Activated T-cell treated with anti-CD3 and anti-CD28 coated beads, Interleukin-2, amount 50 U/mL, for 4 hours (primary cell): ENCODE data around the gene SLU7. TPM values are rescaled to one million over a fixed set of nuclear protein-coding genes. Genes with fewer than 3 reads are reported as not detected.
A peak's percentile ranks its signal among the peaks of the same experiment; 100 is the strongest.
"Not testable (repeated sequence)": the region's sequence is repeated elsewhere in the genome, so short reads cannot be mapped to it uniquely, and the experiment has no call there.

Experiments
- ATAC-seq, 2 donors: fragments of 200-7000 bp; cut with Tn5 transposase; one replicate each; pipeline ENCODE4 v1.10.0; 2021
- DNase-seq: peaks from one replicate; pipeline ENCODE4 v3.0.0-alpha.2; 2020
- H3K27me3 Mint-ChIP-seq: one replicate; pipeline ENCODE4 v1.8.0; 2021; ENCODE audit warnings: low read depth, mixed read lengths
- H3K36me3 Mint-ChIP-seq: one replicate; pipeline ENCODE4 v1.8.0; 2022; ENCODE audit warnings: mixed read lengths; ENCODE audit not compliant: insufficient read depth
- H3K4me1 Mint-ChIP-seq: one replicate; pipeline ENCODE4 v1.8.0; 2021; ENCODE audit warnings: low read depth, mixed read lengths
- H3K4me3 Mint-ChIP-seq: one replicate; pipeline ENCODE4 v1.8.0; 2021; ENCODE audit warnings: mild to moderate bottlenecking, moderate library complexity, mixed read lengths
- H3K9me3 Mint-ChIP-seq: one replicate; pipeline ENCODE4 v1.8.0; 2021; ENCODE audit warnings: mixed read lengths
- total RNA-seq, 3 donors: library from RNA; stranded (reverse); gene quantifications; one replicate each; pipeline ENCODE4 v1.2.1, GENCODE V29; 2021

SLU7 gene
- total RNA-seq, 3 donors from 2014 or later: 33.2 to 48.3 (median 44.9) TPM

DNA sequence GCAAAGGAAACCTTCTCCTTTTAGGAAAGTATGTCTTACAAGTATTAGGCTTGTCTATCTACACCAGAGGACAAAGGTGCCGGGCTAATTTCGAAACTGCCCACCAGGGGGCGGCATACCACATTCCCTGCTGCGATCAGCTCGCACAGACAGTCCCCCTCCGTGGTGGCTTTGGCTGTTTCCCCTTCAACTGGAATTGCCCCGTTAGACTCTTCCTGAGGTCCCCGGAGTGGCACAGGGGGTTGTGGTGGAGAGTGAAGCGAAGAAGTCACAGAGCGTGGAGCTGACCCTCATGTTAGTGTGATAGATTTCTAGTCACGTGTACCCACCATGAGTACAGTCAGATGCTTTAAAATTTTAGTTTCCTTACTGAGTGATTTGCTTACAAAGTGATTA lies 20.3 kb upstream of the SLU7 start:
- Mint-ChIP-seq H3K9me3 (no peaks in the 10 kb centered on the region), H3K36me3 (no peaks in the 10 kb centered on the region), H3K4me1 (peaks cover 21% of the 10 kb centered on the region), H3K27me3 (peaks cover 3% of the 10 kb centered on the region), H3K4me3 (peak overlapping the region; percentile 84)
- peak; percentile 84 to 88 for ATAC-seq
- peak; percentile 92 for DNase-seq

DNA sequence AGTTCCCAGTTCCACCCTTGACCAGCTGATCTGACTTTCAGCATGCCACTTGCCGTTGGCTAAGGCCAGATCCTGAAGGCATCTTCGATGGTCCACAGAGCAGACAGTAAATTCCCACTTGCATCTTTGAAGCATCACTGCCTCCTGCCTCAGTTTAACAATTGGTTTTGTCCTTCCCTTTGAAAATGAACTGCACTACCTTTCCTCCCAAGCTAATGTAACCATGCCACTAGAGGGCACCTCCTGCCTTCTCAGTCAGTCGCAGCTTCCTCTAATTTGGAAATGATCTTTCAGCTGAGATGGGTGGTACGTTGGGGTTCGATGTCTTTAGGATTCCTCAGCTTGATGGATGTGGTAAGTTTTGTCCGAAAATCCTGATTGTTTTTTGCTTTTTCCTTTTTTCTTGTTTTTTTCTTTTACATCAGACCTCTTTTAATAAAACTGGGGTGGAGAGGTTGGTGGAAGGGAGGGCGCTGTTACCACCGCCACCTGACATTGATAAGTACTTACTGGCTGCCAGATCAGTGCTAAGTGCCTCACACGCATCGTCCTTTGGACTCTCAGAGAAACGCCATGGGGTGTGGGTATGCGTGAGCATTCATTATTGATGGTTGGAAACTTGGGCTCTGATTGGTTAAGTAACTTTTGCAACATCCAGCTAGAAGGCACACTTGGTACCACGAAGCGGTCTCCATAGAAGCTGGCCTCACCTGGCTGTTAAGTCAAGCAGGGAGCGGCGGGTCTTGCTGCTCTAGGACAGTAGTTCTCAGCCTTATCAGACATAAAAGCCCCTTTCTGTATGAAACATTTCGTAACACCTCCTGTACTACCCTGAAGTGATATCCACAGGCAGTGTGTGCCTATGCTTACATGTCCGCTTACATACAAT lies 19.7 kb upstream of the SLU7 start:
- Mint-ChIP-seq H3K4me1 (peaks cover 23% of the 10 kb centered on the region), H3K27me3 (peaks cover 3% of the 10 kb centered on the region), H3K36me3 (no peaks in the 10 kb centered on the region), H3K9me3 (no peaks in the 10 kb centered on the region), H3K4me3 (peak overlapping the region; percentile 84)
- ATAC-seq: peak; percentile 65 to 70
- DNase-seq: peak; percentile 47

DNA sequence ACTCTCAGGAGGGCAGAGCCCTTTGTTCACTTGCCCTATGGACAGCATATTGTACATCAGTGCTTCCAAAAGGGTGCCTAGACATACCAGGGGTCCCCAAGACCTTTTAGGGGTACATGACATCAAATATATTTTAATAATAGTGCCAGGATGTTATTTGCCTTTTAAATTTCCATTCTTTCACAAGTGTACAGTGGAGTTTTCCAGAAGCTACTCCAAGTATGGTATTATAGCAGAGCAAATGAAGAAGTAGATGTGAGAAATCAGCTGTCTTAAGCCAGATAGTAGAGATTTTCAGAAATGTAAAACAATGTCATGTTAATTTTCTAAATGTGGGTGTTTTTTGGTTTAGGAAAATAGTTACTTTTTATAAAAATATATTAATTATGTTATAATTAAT lies 18.4 kb upstream of the SLU7 start:
- H3K4me3 Mint-ChIP-seq: no peak overlapping the region
- H3K9me3 Mint-ChIP-seq: no peaks in the 10 kb centered on the region
- H3K4me1 Mint-ChIP-seq: peaks cover 23% of the 10 kb centered on the region
- H3K36me3 Mint-ChIP-seq: no peaks in the 10 kb centered on the region
- ATAC-seq (no peak), DNase-seq (no peak)
- peaks cover 3% of the 10 kb centered on the region for H3K27me3 Mint-ChIP-seq

DNA sequence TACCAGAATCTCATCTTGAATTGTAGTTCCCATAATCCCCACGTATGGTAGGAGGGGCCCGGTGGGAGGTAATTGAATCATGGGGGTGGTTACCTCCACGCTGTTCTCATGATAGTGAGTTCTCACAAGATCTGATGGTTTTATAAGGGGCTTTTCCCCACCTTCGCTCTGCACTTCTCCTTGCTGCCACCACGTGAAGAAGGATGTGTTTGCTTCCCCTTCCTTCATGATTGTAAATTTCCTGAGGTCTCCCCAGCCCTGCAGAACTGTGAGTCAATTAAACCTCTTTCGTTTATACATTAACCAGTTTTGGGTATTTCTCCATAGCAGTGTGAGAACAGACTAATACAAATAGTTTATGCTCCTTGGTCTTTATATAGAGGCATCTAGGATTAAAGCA lies 17.8 kb upstream of the SLU7 start:
- peaks cover 23% of the 10 kb centered on the region for H3K4me1 Mint-ChIP-seq
- not testable (repeated sequence) for H3K4me3 Mint-ChIP-seq, H3K27me3 Mint-ChIP-seq, H3K9me3 Mint-ChIP-seq, H3K36me3 Mint-ChIP-seq, ATAC-seq, DNase-seq

DNA sequence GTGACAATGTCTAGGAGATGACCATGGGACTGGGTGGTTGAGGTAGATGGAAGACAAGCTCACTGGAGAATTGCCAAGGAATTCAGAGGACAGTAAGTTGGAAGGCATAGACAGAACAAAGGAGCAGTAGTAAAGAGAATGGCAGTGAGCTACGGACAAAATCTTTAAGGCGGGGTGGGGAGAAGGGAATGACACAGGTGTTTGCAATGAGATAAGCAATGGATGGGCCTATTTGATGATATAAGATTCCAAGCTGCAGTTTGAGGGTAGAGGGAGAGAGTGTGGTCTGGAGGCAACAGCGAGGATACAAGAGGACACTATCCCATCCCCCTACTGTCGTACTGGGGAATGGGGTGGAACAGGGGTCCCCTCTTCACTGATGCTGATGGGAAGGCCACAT lies 17.1 kb upstream of the SLU7 start:
- H3K27me3 Mint-ChIP-seq: peaks cover 3% of the 10 kb centered on the region
- H3K9me3 Mint-ChIP-seq: no peaks in the 10 kb centered on the region
- ATAC-seq: no peak
- DNase-seq: no peak
- no peak overlapping the region for H3K4me3 Mint-ChIP-seq
- H3K36me3 Mint-ChIP-seq: no peaks in the 10 kb centered on the region
- peaks cover 17% of the 10 kb centered on the region for H3K4me1 Mint-ChIP-seq

DNA sequence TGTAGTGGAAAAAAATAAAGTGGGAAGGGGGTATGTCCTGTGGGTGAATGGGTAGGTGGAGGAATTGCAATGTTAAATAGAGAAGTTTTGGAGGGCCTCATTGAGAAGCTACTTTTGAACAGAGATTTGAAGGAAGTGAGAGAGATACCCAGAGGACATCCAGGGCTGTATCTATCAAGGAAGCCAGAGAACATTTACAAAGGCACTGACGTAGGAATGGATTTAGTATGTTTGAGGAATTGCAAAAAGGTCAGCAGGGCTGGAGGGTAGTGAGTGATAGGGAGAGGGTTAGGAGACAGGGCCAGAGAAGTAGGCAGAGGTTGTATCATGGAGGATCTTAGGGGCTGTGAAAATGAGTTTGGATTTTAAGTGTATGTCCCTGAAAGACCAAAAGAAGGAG lies 16.7 kb upstream of the SLU7 start:
- H3K27me3 Mint-ChIP-seq: peaks cover 3% of the 10 kb centered on the region
- ATAC-seq (no peak), DNase-seq (no peak)
- H3K9me3 Mint-ChIP-seq: no peaks in the 10 kb centered on the region
- peaks cover 17% of the 10 kb centered on the region for H3K4me1 Mint-ChIP-seq
- H3K36me3 Mint-ChIP-seq: no peaks in the 10 kb centered on the region
- no peak overlapping the region for H3K4me3 Mint-ChIP-seq

DNA sequence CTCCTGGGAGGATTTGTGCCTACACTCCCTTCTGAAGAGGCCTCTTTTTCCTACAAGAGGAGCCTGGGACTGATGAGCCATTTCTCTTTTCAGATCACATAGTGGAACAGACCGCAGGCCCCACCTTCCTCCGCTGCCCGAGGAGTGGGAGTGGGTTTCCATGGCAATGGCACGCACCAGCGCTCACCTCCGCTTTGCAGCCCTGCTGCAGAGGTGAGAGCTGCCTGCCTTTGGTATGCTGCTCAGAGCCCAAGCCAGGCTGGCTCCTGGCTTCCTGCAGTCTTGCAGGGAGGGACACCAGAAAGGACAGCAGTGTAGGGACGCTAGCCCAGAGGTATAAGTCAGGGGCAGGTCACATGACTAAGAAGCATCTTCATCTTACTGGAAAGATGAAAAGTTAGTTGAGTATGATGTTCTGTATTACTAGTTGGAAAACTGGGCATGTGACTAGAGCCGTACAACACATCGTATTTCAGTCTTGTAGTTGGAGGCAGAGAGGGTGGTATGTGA lies 15.2 kb upstream of the SLU7 start:
- H3K27me3 Mint-ChIP-seq: peaks cover 3% of the 10 kb centered on the region
- H3K4me3 Mint-ChIP-seq: no peak overlapping the region
- no peaks in the 10 kb centered on the region for H3K9me3 Mint-ChIP-seq
- peaks cover 2% of the 10 kb centered on the region for H3K36me3 Mint-ChIP-seq
- H3K4me1 Mint-ChIP-seq: peaks cover 9% of the 10 kb centered on the region
- DNase-seq (no peak), ATAC-seq (no peak)

DNA sequence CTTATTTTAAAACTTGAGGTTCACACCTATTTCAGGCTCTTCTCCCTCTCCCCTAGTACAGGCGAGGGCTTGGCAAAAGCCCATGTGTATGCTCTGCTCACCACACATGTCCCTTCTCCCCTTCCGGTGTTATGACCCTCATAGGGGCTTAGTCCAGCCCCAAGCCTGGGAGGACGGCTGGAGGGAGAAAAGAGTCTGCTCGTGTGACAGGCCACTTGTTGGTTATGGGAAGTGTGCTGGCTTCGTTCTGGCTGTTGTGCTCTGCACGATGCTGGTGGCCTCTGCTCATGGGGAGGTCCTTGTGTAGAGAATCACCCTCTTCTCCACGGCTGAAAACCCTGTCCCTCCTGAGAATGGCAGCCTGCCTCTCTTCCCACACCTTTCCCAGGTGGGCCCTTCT lies 13.9 kb upstream of the SLU7 start:
- DNase-seq (no peak), ATAC-seq (no peak)
- Mint-ChIP-seq H3K27me3 (peaks cover 3% of the 10 kb centered on the region), H3K9me3 (no peaks in the 10 kb centered on the region), H3K4me1 (peaks cover 6% of the 10 kb centered on the region), H3K36me3 (peaks cover 2% of the 10 kb centered on the region), H3K4me3 (no peak overlapping the region)

DNA sequence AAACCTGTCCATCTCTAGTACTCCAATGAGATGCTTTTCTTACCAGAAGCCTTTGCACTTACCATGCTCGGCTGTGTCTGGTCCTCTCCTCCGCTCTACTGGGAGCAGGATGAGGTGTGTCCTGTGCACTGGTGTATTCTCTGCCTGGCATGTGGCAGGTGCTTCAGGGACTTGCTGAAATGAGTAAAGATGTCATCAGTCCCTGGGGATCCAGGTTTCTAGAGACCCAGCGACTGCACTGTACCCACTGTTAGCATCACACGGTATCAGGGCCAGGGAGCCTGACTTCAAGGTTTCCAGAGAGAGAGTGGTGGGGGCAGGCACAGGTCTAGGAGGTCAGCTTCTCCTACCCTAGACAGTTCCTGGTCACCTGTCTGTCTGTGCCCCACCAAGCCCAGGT lies 13.3 kb upstream of the SLU7 start:
- peaks cover 6% of the 10 kb centered on the region for H3K4me1 Mint-ChIP-seq
- peaks cover 3% of the 10 kb centered on the region for H3K27me3 Mint-ChIP-seq
- no peaks in the 10 kb centered on the region for H3K9me3 Mint-ChIP-seq
- H3K4me3 Mint-ChIP-seq: no peak overlapping the region
- DNase-seq (no peak), ATAC-seq (no peak)
- peaks cover 2% of the 10 kb centered on the region for H3K36me3 Mint-ChIP-seq

DNA sequence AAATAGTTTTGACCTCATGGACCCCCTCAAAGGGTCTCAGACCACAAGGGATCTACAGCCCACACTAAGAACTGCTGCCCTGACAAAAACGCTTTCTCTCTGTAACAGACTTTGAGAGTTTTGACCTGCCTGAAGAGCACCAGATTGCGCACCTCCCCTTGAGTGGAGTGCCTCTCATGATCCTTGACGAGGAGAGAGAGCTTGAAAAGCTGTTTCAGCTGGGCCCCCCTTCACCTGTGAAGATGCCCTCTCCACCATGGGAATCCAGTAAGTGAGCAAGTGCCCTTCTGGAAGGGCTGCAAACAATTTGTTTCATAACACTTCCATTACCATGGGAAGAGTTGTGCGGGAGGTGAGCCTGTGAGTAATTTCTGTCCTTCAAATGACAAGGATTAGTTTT lies 8.7 kb upstream of the SLU7 start:
- no peak for DNase-seq
- peaks cover 8% of the 10 kb centered on the region for H3K36me3 Mint-ChIP-seq
- H3K27me3 Mint-ChIP-seq: no peaks in the 10 kb centered on the region
- no peak for ATAC-seq
- peaks cover 31% of the 10 kb centered on the region for H3K4me1 Mint-ChIP-seq
- no peaks in the 10 kb centered on the region for H3K9me3 Mint-ChIP-seq
- no peak overlapping the region for H3K4me3 Mint-ChIP-seq

DNA sequence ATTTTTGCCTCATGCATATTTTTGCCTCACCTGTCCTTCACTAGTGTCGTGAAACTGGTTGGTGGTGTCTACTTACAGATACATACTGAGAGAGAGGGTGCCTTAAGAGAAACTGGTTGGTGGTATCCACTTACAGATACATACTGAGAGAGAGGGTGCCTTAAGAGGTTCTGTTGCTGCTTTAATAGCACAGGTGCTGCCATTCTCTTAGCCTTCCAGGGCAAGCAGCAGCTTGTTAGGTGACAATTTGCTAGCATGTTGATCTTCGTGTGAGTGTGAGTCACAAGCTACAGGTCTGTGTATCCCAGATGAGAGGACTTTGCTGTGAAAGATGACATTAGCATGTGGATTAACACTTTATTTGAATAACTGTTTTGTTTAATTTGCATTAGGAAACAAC lies 4.2 kb upstream of the SLU7 start:
- ATAC-seq (no peak), DNase-seq (no peak)
- H3K36me3 Mint-ChIP-seq: peaks cover 7% of the 10 kb centered on the region
- peak overlapping the region; percentile 94 for H3K4me3 Mint-ChIP-seq
- peaks cover 69% of the 10 kb centered on the region for H3K4me1 Mint-ChIP-seq
- no peaks in the 10 kb centered on the region for H3K9me3 Mint-ChIP-seq
- no peaks in the 10 kb centered on the region for H3K27me3 Mint-ChIP-seq

DNA sequence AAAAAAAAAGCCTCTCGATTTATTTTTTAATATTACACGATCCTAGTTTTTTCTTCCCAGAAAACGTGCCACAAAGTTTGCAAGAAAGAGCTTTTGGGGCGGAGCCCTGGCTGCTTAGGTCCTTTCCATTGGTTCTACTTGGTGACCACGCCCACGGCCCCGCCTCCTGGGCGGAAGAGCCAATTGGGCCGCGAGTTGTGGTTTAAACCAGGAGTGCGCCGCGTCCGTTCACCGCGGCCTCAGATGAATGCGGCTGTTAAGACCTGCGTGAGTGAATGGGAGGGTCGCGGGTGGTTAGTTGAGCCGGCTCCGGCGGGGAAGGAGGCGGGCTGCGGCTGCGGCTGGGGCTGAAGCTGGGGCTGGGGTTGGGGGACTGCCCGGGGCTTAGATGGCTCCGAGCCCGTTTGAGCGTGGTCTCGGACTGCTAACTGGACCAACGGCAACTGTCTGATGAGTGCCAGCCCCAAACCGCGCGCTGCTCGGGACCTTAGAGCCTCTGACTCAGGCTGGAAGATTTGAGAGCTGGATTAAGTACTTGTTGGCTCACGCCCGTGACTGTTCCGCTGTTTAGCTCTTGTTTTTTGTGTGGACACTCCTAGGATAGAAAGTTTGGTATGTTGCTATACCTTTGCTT lies 2.9 kb upstream of the SLU7 start, which contains the start of gene PTTG1:
PTTG1 (plus strand) TSS at position 231 of the 634 bp plus-strand sequence. CDS start 458 bp downstream, outside the sequence.
- Mint-ChIP-seq H3K36me3 (peaks cover 13% of the 10 kb centered on the region), H3K9me3 (no peaks in the 10 kb centered on the region), H3K4me1 (peaks cover 77% of the 10 kb centered on the region), H3K27me3 (no peaks in the 10 kb centered on the region), H3K4me3 (peak within 1 kb of the TSS; percentile 94)
- peak; percentile 81 to 83 for ATAC-seq
- peak; percentile 85 for DNase-seq

DNA sequence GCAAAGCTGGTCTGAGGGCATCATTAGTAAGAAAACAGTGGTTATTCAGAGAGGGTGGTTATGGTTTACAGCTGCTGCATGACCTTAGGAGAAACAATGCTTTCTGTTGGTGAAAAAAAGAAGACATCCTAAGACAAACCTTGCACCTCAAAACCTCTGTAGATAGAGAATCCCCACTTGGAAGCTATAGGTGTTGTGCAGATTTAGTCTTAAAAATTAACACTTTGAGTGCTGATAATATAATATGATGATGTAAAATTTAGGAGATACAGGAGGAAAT lies 1.4 kb upstream of the SLU7 start:
- Mint-ChIP-seq H3K4me1 (peaks cover 86% of the 10 kb centered on the region), H3K4me3 (peak overlapping the region; percentile 100), H3K27me3 (no peaks in the 10 kb centered on the region), H3K36me3 (peaks cover 16% of the 10 kb centered on the region), H3K9me3 (no peaks in the 10 kb centered on the region)
- ATAC-seq (no peak), DNase-seq (no peak)

DNA sequence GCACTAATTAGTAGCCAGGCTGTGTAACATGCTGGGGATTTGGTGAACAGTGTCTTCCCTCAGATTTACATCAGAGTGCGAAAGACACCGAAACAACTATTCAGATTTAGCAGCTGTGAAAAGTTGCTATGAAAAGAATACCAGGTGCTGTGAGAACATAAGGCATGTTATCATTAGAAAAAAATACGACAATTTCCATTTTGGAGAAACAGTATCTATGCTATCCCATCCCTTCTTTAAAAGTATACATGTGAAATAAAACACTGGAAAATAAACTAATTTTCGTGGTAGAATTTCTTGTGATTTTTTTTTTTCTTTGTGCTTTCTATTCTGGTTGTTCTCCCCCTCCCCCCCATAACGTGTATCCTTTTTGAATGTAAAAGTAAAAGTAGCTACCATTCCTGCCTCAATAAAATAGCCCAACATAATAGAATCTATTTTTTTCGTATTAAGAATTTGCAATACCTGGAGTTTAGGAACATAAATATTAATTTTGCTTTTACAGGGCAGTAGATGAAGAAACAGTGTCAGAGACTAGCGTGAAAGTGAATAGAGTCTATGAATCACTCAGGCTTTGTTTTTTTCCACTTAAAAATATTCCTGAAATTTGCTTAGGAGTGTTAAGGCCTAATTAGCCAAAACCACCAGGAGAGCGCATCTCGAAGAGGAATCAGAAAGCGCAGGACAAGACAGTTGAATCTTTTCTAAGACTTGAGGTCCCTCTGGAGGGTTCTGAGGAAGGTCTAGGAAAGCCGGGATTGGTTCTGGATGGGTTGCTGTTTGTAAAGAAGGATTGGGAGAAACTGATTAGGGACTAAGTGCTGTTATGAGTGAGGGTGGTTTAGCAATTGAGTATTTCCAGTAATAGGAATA lies 813 bp upstream of the SLU7 start:
- DNase-seq (no peak), ATAC-seq (peak in 1 of 2 donors; percentile 15)
- peaks cover 82% of the 10 kb centered on the region for H3K4me1 Mint-ChIP-seq
- H3K27me3 Mint-ChIP-seq: no peaks in the 10 kb centered on the region
- H3K36me3 Mint-ChIP-seq: peaks cover 15% of the 10 kb centered on the region
- no peaks in the 10 kb centered on the region for H3K9me3 Mint-ChIP-seq
- peak overlapping the region; percentile 100 for H3K4me3 Mint-ChIP-seq
